ENCODE measurements around the gene SPAG16. TPM values are rescaled to one million over a fixed set of nuclear protein-coding genes. Genes with fewer than 3 reads are reported as not detected.
A peak's percentile ranks its signal among the peaks of the same experiment; 100 is the strongest.

SPAG16 gene
- total RNA-seq, 1 experiment from 2014 or later = 13.0 TPM

- ChIA-PET CTCF (no interaction called here), POLR2A (no interaction called here)
- BruUV-seq (replicated peaks) = no TSS peak
- Histone ChIP-seq H3K27me3 (ENCODE audit: control insufficient read depth, insufficient read depth, low read length) (no peaks in the 10 kb centered on the region), H3K27ac (ENCODE audit: low read length) (no peak overlapping the region), H3K9me3 (ENCODE audit: control insufficient read depth, insufficient read depth, low read depth, low read length) (no peaks in the 10 kb centered on the region), H3K4me3 (ENCODE audit: low read depth in 2 of 2, low read length in 2 of 2) (no peak overlapping the region), H3K4me1 (ENCODE audit: control insufficient read depth, insufficient read depth, low read length) (no peaks in the 10 kb centered on the region), H3K36me3 (ENCODE audit: control insufficient read depth, insufficient read depth, low read length) (no peaks in the 10 kb centered on the region)
- DNase-seq (ENCODE audit: low read depth, low spot score) (no peak), ATAC-seq (no peak)
- in situ Hi-C loops (cut with HindIII; ENCODE audit: low pct_unique_long_range_greater_than_20kb, low sequenced_read_pairs) = no loop called here
- intact Hi-C loops (cut with micrococcal nuclease; ENCODE audit: unreplicated experiment) = no loop called here
- TF ChIP-seq CTCF (IDR thresholded peaks at IDR 0.05) (no peak), SIN3A (IDR thresholded peaks at IDR 0.05; ENCODE audit: borderline replicate concordance, insufficient read depth, low read depth, low read length) (no peak), POLR2AphosphoS5 (IDR thresholded peaks at IDR 0.05; ENCODE audit: low read depth, low read length) (no peak), TCF7L2 (IDR thresholded peaks at IDR 0.05; ENCODE audit: low read depth, low read length) (no peak), REST (IDR thresholded peaks at IDR 0.05; ENCODE audit: insufficient read depth in 1 of 2, low read depth in 2 of 2, low read length in 1 of 2) (no peak)
These were observed 1117.3 kb downstream of the SPAG16 start for GRCh38 chr2:214401580-214401979.

GRCh38 chr2:214410128-214410775 is 1126.0 kb downstream of the SPAG16 start:
- ChIA-PET POLR2A (no interaction called here), CTCF (no interaction called here)
- no peaks in the 10 kb centered on the region for H3K4me1 ChIP-seq (ENCODE audit: control insufficient read depth, insufficient read depth, low read length)
- BruUV-seq (replicated peaks) = no TSS peak
- H3K27ac ChIP-seq (ENCODE audit: low read length) = no peak overlapping the region
- in situ Hi-C loops (cut with HindIII; ENCODE audit: low pct_unique_long_range_greater_than_20kb, low sequenced_read_pairs) (no loop called here), intact Hi-C loops (cut with micrococcal nuclease; ENCODE audit: unreplicated experiment) (no loop called here)
- no peaks in the 10 kb centered on the region for H3K36me3 ChIP-seq (ENCODE audit: control insufficient read depth, insufficient read depth, low read length)
- DNase-seq (ENCODE audit: low read depth, low spot score) (no peak), ATAC-seq (no peak)
- no peak overlapping the region for H3K4me3 ChIP-seq (ENCODE audit: low read depth in 2 of 2, low read length in 2 of 2)
- H3K9me3 ChIP-seq (ENCODE audit: control insufficient read depth, insufficient read depth, low read depth, low read length) = no peaks in the 10 kb centered on the region
- no peaks in the 10 kb centered on the region for H3K27me3 ChIP-seq (ENCODE audit: control insufficient read depth, insufficient read depth, low read length)
- TF ChIP-seq TCF7L2 (IDR thresholded peaks at IDR 0.05; ENCODE audit: low read depth, low read length) (no peak), CTCF (IDR thresholded peaks at IDR 0.05) (peak; percentile 16; the same call in 1 of the 2 replicates)

All from Panc1 (cell line).